Measurements from ENCODE around the gene MPRIP. TPM values are rescaled to one million over a fixed set of nuclear protein-coding genes. Genes with fewer than 3 reads are reported as not detected.
A peak's percentile ranks its signal among the peaks of the same experiment; 100 is the strongest.

The MPRIP gene
- total RNA-seq, 3 donors from 2014 or later: 121 to 132 (median 132) TPM

DNA sequence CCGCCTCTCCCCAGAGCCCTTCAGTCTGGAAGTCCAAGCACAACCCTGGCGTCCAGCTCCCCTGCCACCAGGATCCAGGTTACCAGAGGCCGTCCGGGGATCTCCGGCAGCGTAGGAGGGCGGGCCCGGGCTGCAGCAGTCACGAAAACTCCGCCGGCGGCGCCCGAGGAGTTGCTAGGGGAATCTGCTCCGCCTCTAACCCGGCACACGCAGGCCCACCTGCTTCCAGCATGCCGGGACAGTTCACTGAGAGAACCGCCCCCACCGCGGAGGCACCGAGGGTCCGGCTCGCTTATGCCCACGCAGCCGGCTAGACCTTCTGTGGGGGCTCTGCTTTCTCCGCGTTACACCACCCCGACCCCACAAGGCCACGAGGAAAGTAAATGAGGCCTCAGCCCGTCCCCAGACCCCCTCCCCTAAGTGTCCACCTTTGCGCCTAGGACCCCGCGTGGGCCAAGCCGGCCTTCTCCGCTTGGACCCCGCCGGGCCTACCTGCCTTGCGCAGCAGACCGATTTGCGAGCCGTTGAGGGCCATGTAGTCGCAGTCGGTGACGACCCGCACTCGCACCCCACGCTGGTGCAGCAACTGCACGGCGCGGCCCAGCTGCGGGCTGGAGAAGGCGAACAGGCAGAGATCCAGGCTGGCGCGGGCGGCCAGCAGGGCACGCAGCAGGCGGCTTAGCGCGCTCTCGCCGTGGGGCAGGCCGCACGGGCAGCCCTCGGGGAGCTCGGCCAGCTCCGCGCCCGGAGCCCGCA lies 163.3 kb downstream of the MPRIP start:
- ATAC-seq (peak; percentile 59 to 60), DNase-seq (peak; percentile 64)
- no peaks in the 10 kb centered on the region for H3K9me3 Mint-ChIP-seq
- peaks cover 24% of the 10 kb centered on the region for H3K4me1 Mint-ChIP-seq (ENCODE audit: low read depth)
- no peaks in the 10 kb centered on the region for H3K27me3 Mint-ChIP-seq (ENCODE audit: low read depth)
- H3K4me3 Mint-ChIP-seq: peak overlapping the region; percentile 94
- H3K36me3 Mint-ChIP-seq (ENCODE audit: insufficient read depth): peaks cover 21% of the 10 kb centered on the region

DNA sequence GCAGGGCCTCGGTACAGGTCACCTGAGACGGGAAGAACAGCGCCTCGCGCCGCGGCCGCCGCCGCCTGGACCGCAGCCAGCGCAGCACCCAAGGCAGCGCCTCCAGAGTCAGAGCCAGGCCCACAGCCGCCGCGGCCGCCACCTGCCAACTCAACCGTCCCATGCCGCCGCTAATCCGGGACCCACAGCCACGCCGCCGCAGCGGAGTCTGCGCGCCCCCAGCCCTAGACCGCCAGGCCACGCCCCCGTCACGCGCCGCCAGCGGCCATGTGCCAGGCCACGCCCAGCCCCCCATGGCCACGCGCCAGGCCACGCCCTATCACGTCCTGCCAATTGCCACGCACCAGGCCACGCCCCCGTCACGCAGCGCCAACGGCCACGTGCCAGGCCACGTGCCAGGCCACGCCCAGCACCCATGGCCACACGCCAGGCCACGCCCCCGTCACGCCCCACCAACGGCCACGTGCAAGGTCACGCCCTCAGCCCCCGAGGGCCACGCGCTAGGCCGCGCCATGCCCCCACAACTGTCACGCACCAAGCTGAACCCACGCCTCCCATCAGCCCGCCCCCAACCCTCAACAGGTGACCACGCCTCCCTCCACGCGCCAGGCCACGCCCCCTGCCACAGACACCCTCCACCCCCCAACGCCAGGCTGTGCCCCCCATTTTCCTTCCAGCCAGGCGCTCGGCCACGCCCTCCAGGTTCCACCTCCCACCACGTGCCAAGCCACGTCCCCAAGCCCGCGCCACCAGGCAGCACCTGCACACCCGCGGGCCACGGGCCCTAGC lies 164.1 kb downstream of the MPRIP start, which contains the start of gene PLD6:
PLD6 (minus strand) TSS at position 210 of the 789 bp plus-strand sequence; CDS start at position 163, 47 bp downstream.
- DNase-seq (peak; percentile 97), ATAC-seq (peak; percentile 80)
- peaks cover 15% of the 10 kb centered on the region for H3K36me3 Mint-ChIP-seq (ENCODE audit: insufficient read depth)
- no peaks in the 10 kb centered on the region for H3K9me3 Mint-ChIP-seq
- peak within 1 kb of the TSS; percentile 94 for H3K4me3 Mint-ChIP-seq
- no peaks in the 10 kb centered on the region for H3K27me3 Mint-ChIP-seq (ENCODE audit: low read depth)
- H3K4me1 Mint-ChIP-seq (ENCODE audit: low read depth): peaks cover 21% of the 10 kb centered on the region

DNA sequence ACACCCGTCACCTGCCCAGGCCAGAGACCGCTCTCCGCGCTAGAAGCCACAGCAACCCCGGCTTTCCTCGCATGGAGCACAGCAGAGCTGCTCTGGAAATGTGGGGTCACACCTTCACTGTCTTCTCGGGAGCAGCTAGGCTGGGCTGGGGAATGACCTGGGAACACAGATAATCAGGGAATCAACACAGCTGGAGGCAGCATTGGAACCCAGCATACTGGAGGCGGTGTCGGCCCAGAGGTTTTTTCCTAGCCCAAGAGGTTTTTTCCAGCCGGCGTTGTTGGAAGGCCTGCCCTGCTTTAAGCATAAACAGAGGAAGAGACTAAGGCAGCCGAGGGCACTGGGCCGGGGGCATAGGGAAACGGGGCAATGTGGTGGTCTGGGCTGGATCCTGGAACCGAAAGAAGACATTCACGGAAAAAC lies 164.7 kb downstream of the MPRIP start:
- DNase-seq: no peak
- H3K27me3 Mint-ChIP-seq (ENCODE audit: low read depth): no peaks in the 10 kb centered on the region
- H3K4me1 Mint-ChIP-seq (ENCODE audit: low read depth): peaks cover 21% of the 10 kb centered on the region
- H3K9me3 Mint-ChIP-seq: no peaks in the 10 kb centered on the region
- H3K4me3 Mint-ChIP-seq: peak overlapping the region; percentile 65
- ATAC-seq: no peak
- H3K36me3 Mint-ChIP-seq (ENCODE audit: insufficient read depth): peaks cover 13% of the 10 kb centered on the region

DNA sequence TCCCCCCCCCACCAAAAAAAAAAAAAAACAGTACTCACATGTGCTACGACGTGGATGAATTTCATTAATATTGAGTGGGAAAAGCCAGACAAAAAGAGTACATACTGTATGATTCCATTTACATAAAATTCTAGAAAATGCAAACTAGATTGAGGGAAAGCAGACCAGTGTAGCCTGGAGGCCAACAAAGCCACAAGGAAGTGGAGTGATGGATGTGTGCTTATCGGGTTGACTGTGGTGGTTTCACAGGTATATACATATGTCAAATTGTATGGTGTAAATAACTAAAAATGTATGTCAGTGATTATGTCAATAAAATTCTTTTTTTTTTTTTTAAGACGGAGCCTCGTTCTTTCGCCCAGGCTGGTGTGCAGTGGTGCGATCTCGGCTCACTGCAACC lies 165.7 kb downstream of the MPRIP start:
- Mint-ChIP-seq H3K27me3 (ENCODE audit: low read depth) (no peaks in the 10 kb centered on the region), H3K4me3 (no peak overlapping the region), H3K36me3 (ENCODE audit: insufficient read depth) (peaks cover 8% of the 10 kb centered on the region), H3K4me1 (ENCODE audit: low read depth) (peaks cover 19% of the 10 kb centered on the region), H3K9me3 (no peaks in the 10 kb centered on the region)
- no peak for DNase-seq
- ATAC-seq: no peak

DNA sequence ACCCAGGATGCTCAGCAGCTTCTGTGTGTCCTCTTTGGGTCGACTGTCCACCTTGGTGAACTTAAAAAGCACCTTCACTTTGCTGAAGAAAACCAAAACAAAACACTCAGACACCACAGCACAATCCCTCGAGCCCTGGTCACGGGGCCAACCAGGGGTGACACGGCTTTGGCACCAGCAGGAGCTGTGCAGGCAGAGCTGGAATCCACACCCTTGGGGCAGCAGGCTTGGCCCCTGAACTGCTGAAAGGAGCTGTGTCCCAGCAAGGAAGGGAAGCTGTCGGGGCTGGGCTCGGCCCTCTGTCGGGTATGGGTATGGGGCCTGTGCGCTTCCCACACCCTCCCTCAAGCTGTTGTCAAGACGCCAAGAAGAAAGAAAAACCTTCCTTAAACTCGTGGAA lies 171.5 kb downstream of the MPRIP start:
- Mint-ChIP-seq H3K4me1 (ENCODE audit: low read depth) (no peaks in the 10 kb centered on the region), H3K36me3 (ENCODE audit: insufficient read depth) (peaks cover 27% of the 10 kb centered on the region), H3K9me3 (no peaks in the 10 kb centered on the region), H3K4me3 (no peak overlapping the region), H3K27me3 (ENCODE audit: low read depth) (no peaks in the 10 kb centered on the region)
- DNase-seq: no peak
- ATAC-seq: no peak

DNA sequence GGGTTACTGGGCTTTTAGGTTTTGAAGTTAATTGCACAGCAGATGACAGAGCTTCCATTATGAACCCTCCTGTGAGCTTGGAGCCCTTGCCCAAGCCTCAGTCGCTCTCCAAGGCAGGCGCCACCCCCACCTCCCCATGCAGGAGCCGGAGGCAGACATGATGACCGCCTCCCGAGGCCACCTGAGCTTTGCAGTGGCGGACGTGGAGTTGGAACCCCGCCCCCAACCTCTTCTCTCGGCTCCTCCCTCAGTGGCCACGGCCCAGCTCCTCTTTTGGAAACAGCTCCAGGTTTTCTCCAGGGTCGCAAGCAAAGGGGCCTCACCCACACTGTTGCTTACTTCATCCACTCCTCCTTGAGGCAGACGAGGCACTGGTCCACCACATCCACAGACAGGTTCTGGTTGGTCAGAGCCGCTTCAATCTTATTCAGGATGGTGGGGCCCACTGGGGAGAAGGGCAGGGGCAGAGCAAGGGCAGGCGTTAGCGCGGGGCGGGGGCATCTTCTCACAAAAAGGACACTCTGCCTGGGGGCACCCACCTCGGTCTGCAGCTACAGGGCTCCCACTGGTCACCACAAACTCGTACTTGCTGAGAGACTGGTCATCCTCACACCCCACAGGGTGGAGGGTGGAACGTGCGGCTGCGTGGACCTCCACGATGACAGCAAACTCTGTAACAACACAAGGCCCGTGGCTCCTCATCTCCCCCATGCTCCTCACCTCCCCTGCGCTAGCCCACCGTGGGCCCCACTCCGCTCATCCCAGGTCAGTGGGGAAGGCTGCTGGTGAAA lies 172.6 kb downstream of the MPRIP start:
- Mint-ChIP-seq H3K4me3 (no peak overlapping the region), H3K36me3 (ENCODE audit: insufficient read depth) (peaks cover 29% of the 10 kb centered on the region), H3K27me3 (ENCODE audit: low read depth) (no peaks in the 10 kb centered on the region)

DNA sequence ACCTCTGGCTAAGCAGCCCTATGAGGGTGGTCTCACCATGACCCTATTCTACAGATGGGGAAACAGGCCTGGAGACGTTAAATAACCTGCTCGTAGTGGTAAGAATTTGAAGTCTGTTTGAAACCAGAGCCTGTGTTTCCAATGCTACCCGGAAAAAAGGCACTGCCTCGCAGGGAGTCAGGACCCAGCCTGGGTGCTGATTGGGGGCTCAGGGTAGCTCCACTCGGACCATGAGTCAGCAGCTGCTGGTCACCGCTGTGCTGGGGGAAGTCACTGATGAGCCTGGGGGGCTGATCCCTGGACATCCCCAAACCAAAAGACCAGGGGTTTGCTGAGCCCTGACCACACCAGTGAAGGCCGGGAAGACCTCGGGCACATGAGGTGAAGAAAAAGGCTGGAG lies 173.3 kb downstream of the MPRIP start:
- peaks cover 29% of the 10 kb centered on the region for H3K36me3 Mint-ChIP-seq (ENCODE audit: insufficient read depth)
- H3K9me3 Mint-ChIP-seq: no peaks in the 10 kb centered on the region
- no peaks in the 10 kb centered on the region for H3K27me3 Mint-ChIP-seq (ENCODE audit: low read depth)
- H3K4me3 Mint-ChIP-seq: no peak overlapping the region
- H3K4me1 Mint-ChIP-seq (ENCODE audit: low read depth): no peaks in the 10 kb centered on the region
- ATAC-seq: no peak
- DNase-seq: no peak

More for the DNA sequence above, 172.6 kb downstream of the MPRIP start:
- no peak for ATAC-seq
- Mint-ChIP-seq H3K4me1 (ENCODE audit: low read depth) (no peaks in the 10 kb centered on the region), H3K9me3 (no peaks in the 10 kb centered on the region)
- no peak for DNase-seq

DNA sequence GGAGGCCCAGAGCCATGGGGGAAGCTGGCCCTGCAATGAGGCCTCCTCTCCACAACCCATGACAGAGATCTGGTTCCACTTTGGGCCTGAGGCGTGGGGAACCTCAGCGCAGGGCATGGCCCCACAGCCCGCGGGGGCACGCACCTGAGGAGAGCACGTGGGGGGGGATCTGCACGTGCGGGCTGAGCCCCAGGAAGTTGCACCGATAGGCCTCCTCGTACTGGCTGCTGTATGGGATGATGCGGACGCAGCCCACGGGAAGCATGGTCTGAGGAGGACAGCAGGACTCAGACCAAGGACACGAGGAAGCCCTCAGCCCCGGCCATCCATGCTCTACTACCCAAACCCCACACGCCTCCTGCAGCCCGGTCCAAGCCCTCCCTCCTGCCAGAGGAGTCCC lies 174.0 kb downstream of the MPRIP start:
- DNase-seq (no peak), ATAC-seq (no peak)
- H3K4me3 Mint-ChIP-seq: no peak overlapping the region
- H3K36me3 Mint-ChIP-seq (ENCODE audit: insufficient read depth): peaks cover 34% of the 10 kb centered on the region
- no peaks in the 10 kb centered on the region for H3K27me3 Mint-ChIP-seq (ENCODE audit: low read depth)
- H3K4me1 Mint-ChIP-seq (ENCODE audit: low read depth): no peaks in the 10 kb centered on the region
- H3K9me3 Mint-ChIP-seq: no peaks in the 10 kb centered on the region

DNA sequence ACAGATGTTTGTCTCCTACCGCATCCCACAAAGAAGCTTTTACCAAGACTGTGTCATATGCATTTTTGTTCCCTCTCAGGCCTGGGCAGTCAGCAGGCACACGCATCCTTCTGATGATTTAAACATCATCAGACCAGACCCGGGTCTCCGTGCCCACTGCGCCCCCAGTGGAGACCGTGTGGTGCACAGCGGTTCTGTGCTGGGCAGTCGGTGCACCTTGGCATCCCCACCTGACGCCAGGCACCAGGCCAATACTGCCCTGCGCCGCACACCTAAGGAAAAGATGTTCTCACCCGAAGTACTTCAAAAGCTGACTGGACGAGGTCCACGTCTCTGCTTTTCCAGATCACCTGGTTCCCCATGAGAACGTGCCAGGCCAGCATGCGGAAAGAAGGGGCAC lies 174.5 kb downstream of the MPRIP start:
- Mint-ChIP-seq H3K4me3 (no peak overlapping the region), H3K9me3 (no peaks in the 10 kb centered on the region), H3K4me1 (ENCODE audit: low read depth) (no peaks in the 10 kb centered on the region), H3K27me3 (ENCODE audit: low read depth) (no peaks in the 10 kb centered on the region), H3K36me3 (ENCODE audit: insufficient read depth) (peaks cover 34% of the 10 kb centered on the region)
- ATAC-seq (no peak), DNase-seq (no peak)

DNA sequence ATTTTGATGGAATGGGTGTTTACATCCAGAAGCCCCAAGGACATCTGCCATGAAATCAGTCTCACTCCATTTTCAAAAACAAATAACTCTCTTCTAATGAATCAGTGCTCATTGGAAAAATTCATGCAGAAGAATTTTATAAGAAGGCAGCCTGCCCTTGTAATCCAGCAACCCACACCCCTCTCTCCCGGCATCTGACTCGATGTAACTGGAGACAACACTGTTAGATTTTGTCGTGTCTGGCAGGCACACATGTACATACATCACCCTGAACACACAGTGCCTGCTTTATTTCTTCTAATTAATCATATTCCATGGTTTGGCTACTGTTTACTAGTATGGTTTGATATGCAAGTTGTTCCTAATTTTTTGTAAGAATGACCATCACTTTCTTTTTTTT lies 175.7 kb downstream of the MPRIP start:
- Mint-ChIP-seq H3K4me3 (no peak overlapping the region), H3K27me3 (ENCODE audit: low read depth) (no peaks in the 10 kb centered on the region), H3K9me3 (no peaks in the 10 kb centered on the region), H3K4me1 (ENCODE audit: low read depth) (no peaks in the 10 kb centered on the region), H3K36me3 (ENCODE audit: insufficient read depth) (peaks cover 33% of the 10 kb centered on the region)
- ATAC-seq: no peak
- DNase-seq: no peak

DNA sequence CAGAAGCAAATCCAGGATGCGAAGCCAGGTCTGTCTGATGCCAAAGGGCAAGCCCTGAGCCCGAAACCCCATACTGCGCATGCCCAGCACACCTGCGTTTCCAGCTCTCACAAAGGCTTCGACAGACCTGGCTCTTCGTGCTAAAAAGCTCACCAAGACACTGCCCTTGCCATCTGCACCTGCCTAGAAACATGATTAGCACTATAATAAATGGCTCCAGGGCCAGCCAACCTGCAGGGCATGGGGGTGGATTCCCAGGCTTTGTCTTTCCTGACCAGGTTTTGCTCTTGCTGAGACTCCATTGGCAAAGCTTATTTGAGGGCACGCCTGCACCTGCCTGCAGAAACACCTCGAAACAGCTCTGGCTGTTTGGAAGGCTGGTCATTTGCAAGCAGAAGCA lies 178.3 kb downstream of the MPRIP start:
- ATAC-seq (no peak), DNase-seq (no peak)
- Mint-ChIP-seq H3K4me3 (no peak overlapping the region), H3K4me1 (ENCODE audit: low read depth) (no peaks in the 10 kb centered on the region), H3K36me3 (ENCODE audit: insufficient read depth) (peaks cover 41% of the 10 kb centered on the region), H3K9me3 (no peaks in the 10 kb centered on the region), H3K27me3 (ENCODE audit: low read depth) (no peaks in the 10 kb centered on the region)

DNA sequence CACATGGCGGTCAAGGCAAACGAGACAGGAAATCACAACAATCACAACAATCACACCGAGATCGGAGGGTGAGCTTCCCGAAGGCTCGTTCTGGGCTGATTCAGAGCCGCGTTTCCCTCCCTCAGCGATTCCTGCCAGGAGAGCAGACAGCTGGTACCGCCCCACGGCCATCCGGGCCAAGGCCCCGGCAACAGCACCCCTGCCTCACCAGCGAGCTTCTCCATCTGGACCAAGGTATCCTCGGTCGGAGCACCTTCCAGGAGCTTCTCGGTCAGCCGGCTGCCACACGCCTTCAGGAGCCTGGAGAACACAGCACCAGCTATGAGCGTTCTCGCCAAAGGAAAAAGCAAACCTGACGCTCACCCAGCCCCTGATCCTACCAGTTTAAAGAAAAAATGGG lies 179.1 kb downstream of the MPRIP start:
- H3K4me3 Mint-ChIP-seq: no peak overlapping the region
- H3K9me3 Mint-ChIP-seq: no peaks in the 10 kb centered on the region
- DNase-seq: no peak
- ATAC-seq: no peak
- no peaks in the 10 kb centered on the region for H3K4me1 Mint-ChIP-seq (ENCODE audit: low read depth)
- no peaks in the 10 kb centered on the region for H3K27me3 Mint-ChIP-seq (ENCODE audit: low read depth)
- peaks cover 38% of the 10 kb centered on the region for H3K36me3 Mint-ChIP-seq (ENCODE audit: insufficient read depth)

DNA sequence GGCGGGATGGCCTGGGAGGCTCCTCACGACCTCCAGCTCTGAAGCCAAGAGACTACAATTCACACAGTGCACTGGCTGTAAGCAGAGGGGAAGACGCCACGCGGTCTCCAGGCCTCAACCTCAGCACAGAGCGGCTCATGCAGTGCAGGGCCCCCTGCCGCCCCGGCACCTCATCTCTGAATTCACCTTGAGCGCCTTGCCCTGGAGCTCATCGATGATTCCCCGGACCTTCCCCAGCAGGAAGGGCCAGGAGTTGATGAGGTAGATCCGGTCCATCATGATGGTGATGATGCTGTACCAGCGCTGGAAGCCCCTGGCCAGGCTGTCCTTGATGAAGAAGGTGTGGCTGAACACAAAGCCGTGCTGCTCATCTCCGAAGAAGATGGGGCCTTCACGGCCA lies 181.5 kb downstream of the MPRIP start:
- no peak for ATAC-seq
- Mint-ChIP-seq H3K4me3 (no peak overlapping the region), H3K4me1 (ENCODE audit: low read depth) (no peaks in the 10 kb centered on the region), H3K36me3 (ENCODE audit: insufficient read depth) (peaks cover 32% of the 10 kb centered on the region), H3K27me3 (ENCODE audit: low read depth) (no peaks in the 10 kb centered on the region), H3K9me3 (no peaks in the 10 kb centered on the region)
- DNase-seq: no peak

DNA sequence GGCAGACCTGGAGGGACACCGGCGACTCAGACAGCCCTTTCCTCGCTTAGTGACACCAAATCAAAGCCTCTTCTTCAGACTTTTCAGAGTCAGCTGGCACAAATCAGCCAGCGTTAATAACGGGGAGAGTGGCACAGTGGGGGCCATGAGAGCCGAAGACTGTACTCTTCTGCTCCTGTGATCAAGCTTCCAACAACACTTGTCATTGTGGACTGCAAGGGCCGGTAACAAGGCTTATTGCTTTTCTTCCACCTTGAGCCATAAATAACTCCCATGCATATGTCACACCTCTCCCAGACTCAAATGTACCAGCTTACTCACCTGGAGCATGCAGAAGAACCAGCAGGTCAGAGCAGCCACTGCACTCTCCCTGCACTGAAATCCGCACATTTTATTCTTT lies 181.9 kb downstream of the MPRIP start:
- no peak for DNase-seq
- no peak overlapping the region for H3K4me3 Mint-ChIP-seq
- ATAC-seq: no peak
- no peaks in the 10 kb centered on the region for H3K9me3 Mint-ChIP-seq
- H3K27me3 Mint-ChIP-seq (ENCODE audit: low read depth): no peaks in the 10 kb centered on the region
- peaks cover 34% of the 10 kb centered on the region for H3K36me3 Mint-ChIP-seq (ENCODE audit: insufficient read depth)
- no peaks in the 10 kb centered on the region for H3K4me1 Mint-ChIP-seq (ENCODE audit: low read depth)
